Mucosa of rectum (tissue), 2 donors: ENCODE results near the gene FLVCR2.

Experiments
- H3K27ac ChIP-seq, 2 donors: one replicate each; pipeline ENCODE4 v1.7.0; 2013; ENCODE audit warnings: inconsistent platforms in 2 of 2, low read depth in 2 of 2, low read length in 2 of 2
- H3K27me3 ChIP-seq, 2 donors: one replicate each; pipeline ENCODE4 v1.7.0; 2013; ENCODE audit warnings: low read length in 2 of 2; ENCODE audit not compliant: control insufficient read depth in 2 of 2, insufficient read depth in 2 of 2
- H3K36me3 ChIP-seq, 2 donors: one replicate each; pipeline ENCODE4 v1.7.0; 2013; ENCODE audit warnings: low read length in 2 of 2; ENCODE audit not compliant: control insufficient read depth in 2 of 2, insufficient read depth in 2 of 2
- H3K4me1 ChIP-seq, 2 donors: one replicate each; pipeline ENCODE4 v1.7.0; 2013; ENCODE audit warnings: low read length in 2 of 2, mild to moderate bottlenecking in 1 of 2; ENCODE audit not compliant: control insufficient read depth in 2 of 2, insufficient read depth in 2 of 2
- H3K4me3 ChIP-seq, 2 donors: one replicate each; pipeline ENCODE4 v1.7.0; 2013; ENCODE audit warnings: low read length in 2 of 2
- H3K9ac ChIP-seq, 2 donors: one replicate each; pipeline ENCODE4 v1.7.0; 2013; ENCODE audit warnings: low read length in 2 of 2, low read depth in 1 of 2, mild to moderate bottlenecking in 1 of 2
- H3K9me3 ChIP-seq, 2 donors: one replicate each; pipeline ENCODE4 v1.7.0; 2013; ENCODE audit warnings: low read length in 2 of 2; ENCODE audit not compliant: control insufficient read depth in 2 of 2
- donor health status: healthy.
- donor health status: Normal muscosa, but diverticular disease.

The FLVCR2 gene

GRCh38 chr14:75643985-75644384 is 65.6 kb downstream of the FLVCR2 start:
- Histone ChIP-seq H3K27me3 (no peaks in the 10 kb centered on the region), H3K4me1 (no peaks in the 10 kb centered on the region), H3K4me3 (no peak overlapping the region), H3K9me3 (no peaks in the 10 kb centered on the region), H3K36me3 (peaks cover 13 to 16% of the 10 kb centered on the region in 2 donors), H3K9ac (no peak overlapping the region), H3K27ac (no peak overlapping the region)

GRCh38 chr14:75645056-75645455 is 66.6 kb downstream of the FLVCR2 start:
- H3K27me3 ChIP-seq, result no peaks in the 10 kb centered on the region
- H3K27ac ChIP-seq, result no peak overlapping the region
- H3K9ac ChIP-seq, result no peak overlapping the region
- peaks cover 18 to 23% of the 10 kb centered on the region in 2 donors for H3K36me3 ChIP-seq
- H3K4me1 ChIP-seq, result no peaks in the 10 kb centered on the region
- H3K9me3 ChIP-seq, result no peaks in the 10 kb centered on the region
- no peak overlapping the region for H3K4me3 ChIP-seq

- H3K27me3 ChIP-seq, result no peaks in the 10 kb centered on the region
- no peak overlapping the region for H3K4me3 ChIP-seq
- peaks cover 23 to 27% of the 10 kb centered on the region in 2 donors for H3K36me3 ChIP-seq
- H3K9me3 ChIP-seq, result no peaks in the 10 kb centered on the region
- H3K4me1 ChIP-seq, result no peaks in the 10 kb centered on the region
- H3K27ac ChIP-seq, result no peak overlapping the region
- H3K9ac ChIP-seq, result no peak overlapping the region
Observed at GRCh38 chr14:75646762-75647161, 68.3 kb downstream of the FLVCR2 start.

- Histone ChIP-seq H3K9me3 (no peaks in the 10 kb centered on the region), H3K9ac (no peak overlapping the region), H3K27ac (no peak overlapping the region), H3K36me3 (peaks cover 23 to 32% of the 10 kb centered on the region in 2 donors), H3K27me3 (no peaks in the 10 kb centered on the region), H3K4me1 (no peaks in the 10 kb centered on the region), H3K4me3 (no peak overlapping the region)
Observed at GRCh38 chr14:75647640-75648039, 69.2 kb downstream of the FLVCR2 start.

GRCh38 chr14:75648066-75648838 is 69.8 kb downstream of the FLVCR2 start:
- H3K9ac ChIP-seq, result no peak overlapping the region
- no peaks in the 10 kb centered on the region for H3K9me3 ChIP-seq
- peaks cover 23 to 32% of the 10 kb centered on the region in 2 donors for H3K36me3 ChIP-seq
- H3K27me3 ChIP-seq, result no peaks in the 10 kb centered on the region
- H3K4me1 ChIP-seq, result no peaks in the 10 kb centered on the region
- H3K27ac ChIP-seq, result no peak overlapping the region
- no peak overlapping the region for H3K4me3 ChIP-seq

- H3K9ac ChIP-seq, result no peak overlapping the region
- H3K4me3 ChIP-seq, result no peak overlapping the region
- no peaks in the 10 kb centered on the region for H3K9me3 ChIP-seq
- no peak overlapping the region for H3K27ac ChIP-seq
- peaks cover 23 to 35% of the 10 kb centered on the region in 2 donors for H3K36me3 ChIP-seq
- no peaks in the 10 kb centered on the region for H3K27me3 ChIP-seq
- no peaks in the 10 kb centered on the region for H3K4me1 ChIP-seq
Observed at GRCh38 chr14:75649337-75649736, 70.9 kb downstream of the FLVCR2 start.

GRCh38 chr14:75649773-75650172 is 71.4 kb downstream of the FLVCR2 start:
- H3K4me1 ChIP-seq, result no peaks in the 10 kb centered on the region
- no peak overlapping the region for H3K9ac ChIP-seq
- H3K9me3 ChIP-seq, result no peaks in the 10 kb centered on the region
- peaks cover 20 to 39% of the 10 kb centered on the region in 2 donors for H3K36me3 ChIP-seq
- H3K27me3 ChIP-seq, result no peaks in the 10 kb centered on the region
- H3K27ac ChIP-seq, result no peak overlapping the region
- H3K4me3 ChIP-seq, result no peak overlapping the region

GRCh38 chr14:75650253-75651058 is 72.0 kb downstream of the FLVCR2 start:
- Histone ChIP-seq H3K9ac (no peak overlapping the region), H3K9me3 (no peaks in the 10 kb centered on the region), H3K4me1 (no peaks in the 10 kb centered on the region), H3K36me3 (peaks cover 23 to 42% of the 10 kb centered on the region in 2 donors), H3K27ac (no peak overlapping the region), H3K27me3 (no peaks in the 10 kb centered on the region), H3K4me3 (no peak overlapping the region)

- no peaks in the 10 kb centered on the region for H3K27me3 ChIP-seq
- no peak overlapping the region for H3K4me3 ChIP-seq
- no peak overlapping the region for H3K27ac ChIP-seq
- H3K36me3 ChIP-seq, result peaks cover 36 to 48% of the 10 kb centered on the region in 2 donors
- H3K9ac ChIP-seq, result no peak overlapping the region
- no peaks in the 10 kb centered on the region for H3K9me3 ChIP-seq
- H3K4me1 ChIP-seq, result no peaks in the 10 kb centered on the region
Observed at GRCh38 chr14:75653563-75653962, 75.1 kb downstream of the FLVCR2 start.

GRCh38 chr14:75654127-75654732 is 75.8 kb downstream of the FLVCR2 start:
- no peak overlapping the region for H3K27ac ChIP-seq

More at GRCh38 chr14:75654127-75654732, 75.8 kb downstream of the FLVCR2 start:
- no peaks in the 10 kb centered on the region for H3K4me1 ChIP-seq
- H3K36me3 ChIP-seq, result peaks cover 36 to 46% of the 10 kb centered on the region in 2 donors
- no peak overlapping the region for H3K9ac ChIP-seq
- no peaks in the 10 kb centered on the region for H3K27me3 ChIP-seq
- H3K9me3 ChIP-seq, result no peaks in the 10 kb centered on the region
- H3K4me3 ChIP-seq, result no peak overlapping the region
